Astrocyte of the hippocampus (primary cell): Measurements from ENCODE around the gene APOB.

Source experiments
- DNase-seq: peaks from one replicate; pipeline ENCODE4 v3.0.0; 2011; ENCODE audit warnings: low read depth, low spot score

APOB gene

DNA sequence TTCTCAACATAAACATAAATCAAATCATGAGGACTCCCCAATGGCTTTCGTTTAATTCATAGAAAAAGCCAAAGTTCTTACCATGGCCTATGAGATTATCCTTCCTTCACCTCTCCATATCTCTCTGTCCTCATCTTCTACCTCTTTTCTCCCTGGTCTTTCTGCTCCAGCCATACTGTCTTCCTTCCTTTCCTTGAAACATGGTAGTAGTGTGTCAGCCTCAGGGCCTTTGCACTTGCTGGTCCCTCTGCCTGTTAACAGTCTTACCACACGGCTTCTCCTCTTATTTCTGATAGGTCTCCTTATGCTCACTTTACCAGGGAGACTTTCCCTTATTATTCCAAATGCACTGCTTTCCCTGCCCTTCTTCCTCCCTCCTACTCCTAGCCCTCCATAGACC is 25.6 kb downstream of the APOB start:
- DNase-seq: no peak

DNA sequence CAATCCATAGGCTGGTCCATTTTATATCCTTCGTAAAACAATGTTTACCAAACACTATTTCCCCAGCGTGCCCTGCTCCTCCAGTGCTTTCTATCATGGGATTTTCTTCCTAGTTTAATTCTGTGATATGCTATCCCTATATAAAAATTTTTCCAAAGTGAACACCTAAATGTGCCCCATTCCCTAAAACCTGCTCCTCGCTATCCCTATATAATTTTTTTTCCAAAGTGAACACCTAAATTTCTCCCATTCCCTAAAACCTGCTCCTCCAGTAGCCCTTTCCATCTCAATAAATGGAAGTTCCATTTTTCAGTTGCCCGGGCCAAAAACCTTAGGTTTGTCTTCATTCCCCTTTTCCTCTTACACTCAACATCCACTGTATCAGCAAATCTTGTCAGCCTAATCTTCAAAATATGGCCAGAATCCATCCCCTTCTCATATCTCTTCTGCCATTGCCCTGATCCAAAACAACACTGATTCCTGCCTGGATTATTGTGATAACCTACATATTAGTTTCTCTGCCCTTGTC is 26.1 kb downstream of the APOB start:
- DNase-seq: no peak

- DNase-seq: no peak
Observed at GRCh38 chr2:21015281-21015645, 28.6 kb downstream of the APOB start.

- no peak for DNase-seq
Observed at GRCh38 chr2:21014364-21015280, 29.3 kb downstream of the APOB start.

DNA sequence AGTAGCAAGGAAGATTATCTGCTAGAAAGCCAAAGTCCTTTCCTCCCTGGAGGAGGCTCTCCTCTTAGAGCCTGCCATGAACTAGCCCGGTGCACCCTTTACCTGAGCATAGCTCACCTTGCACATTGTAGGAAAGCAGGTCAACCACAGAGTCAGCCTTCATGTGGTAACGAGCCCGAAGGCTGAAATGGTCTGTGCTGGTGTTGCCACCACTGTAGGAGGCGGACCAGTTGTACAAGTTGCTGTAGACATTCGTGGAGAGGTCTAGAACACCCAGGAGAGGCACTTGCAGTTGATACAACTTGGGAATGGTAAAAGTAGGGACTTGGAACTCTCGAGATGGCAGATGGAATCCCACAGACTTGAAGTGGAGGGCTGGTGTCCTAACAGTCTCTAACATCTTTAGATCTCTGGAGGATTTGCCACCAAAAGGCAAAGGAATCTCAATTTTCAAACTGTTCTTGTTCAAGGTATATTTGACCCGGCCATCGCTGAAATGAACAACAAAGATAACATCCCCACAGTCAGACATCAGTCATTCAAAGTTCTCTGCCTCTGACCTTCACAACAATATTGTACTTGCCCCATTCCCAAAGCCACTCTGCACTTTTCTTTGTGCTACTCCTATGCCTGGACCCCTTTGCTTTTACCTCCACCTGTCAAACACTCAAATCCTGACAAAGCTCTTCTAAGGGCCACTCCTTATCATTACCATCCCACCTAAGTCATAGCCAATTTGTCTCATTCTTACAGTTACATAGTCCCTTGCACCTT is 30.6 kb downstream of the APOB start:
- DNase-seq: no peak

DNA sequence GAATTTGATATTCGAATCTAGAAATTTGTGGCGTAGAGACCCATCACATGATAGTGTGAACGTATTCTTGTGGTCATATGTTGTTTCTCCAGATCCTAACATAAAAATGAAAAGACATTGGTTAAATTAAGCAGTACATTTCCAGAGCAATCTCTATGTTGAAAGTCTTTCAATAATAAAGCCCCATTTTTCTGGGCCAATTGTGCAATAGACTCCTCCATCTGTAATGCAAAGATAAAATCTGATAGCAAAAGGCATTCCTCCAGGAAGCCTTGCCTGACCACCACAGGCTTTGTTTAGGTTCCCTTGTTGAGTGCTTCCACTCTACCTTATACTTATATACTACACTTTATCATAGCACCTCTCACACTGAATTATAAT is 31.3 kb downstream of the APOB start:
- DNase-seq: no peak

DNA sequence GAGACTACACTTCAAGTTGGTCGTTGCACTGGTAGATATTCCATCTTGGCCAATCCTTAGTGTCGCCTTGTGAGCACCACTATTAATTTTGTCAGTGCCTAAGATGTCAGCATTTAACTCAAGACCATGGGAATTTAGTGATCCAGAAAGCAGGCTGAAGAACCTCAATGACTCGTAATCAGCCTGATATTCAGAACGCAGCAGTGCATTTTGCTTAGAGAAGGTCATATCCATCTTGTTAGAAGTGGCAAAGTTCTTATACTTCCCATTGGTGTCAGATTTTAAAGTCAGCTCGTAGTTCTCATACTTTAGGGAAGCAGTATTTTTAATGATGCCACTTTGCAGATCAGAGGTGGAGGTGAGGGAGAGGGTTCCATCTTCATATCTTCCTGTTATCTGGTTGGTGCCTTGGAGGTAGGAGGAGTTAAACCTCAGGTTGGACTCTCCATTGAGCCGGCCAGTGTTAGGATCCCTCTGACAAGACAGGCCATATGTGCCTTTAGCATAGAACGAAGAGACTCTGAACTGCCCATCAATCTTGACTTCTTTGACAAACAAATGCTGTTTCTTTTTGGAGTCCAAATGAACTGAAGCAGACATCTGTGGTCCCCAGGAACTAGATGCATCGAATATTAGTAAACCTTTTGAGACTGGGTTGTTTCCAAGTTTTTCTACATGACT is 31.9 kb downstream of the APOB start:
- no peak for DNase-seq

- DNase-seq: no peak
Observed at GRCh38 chr2:21011453-21011852, 32.4 kb downstream of the APOB start.

- no peak for DNase-seq
Observed at GRCh38 chr2:21010813-21011439, 32.9 kb downstream of the APOB start.

- DNase-seq: no peak
Observed at GRCh38 chr2:21009662-21010225, 34.1 kb downstream of the APOB start.

DNA sequence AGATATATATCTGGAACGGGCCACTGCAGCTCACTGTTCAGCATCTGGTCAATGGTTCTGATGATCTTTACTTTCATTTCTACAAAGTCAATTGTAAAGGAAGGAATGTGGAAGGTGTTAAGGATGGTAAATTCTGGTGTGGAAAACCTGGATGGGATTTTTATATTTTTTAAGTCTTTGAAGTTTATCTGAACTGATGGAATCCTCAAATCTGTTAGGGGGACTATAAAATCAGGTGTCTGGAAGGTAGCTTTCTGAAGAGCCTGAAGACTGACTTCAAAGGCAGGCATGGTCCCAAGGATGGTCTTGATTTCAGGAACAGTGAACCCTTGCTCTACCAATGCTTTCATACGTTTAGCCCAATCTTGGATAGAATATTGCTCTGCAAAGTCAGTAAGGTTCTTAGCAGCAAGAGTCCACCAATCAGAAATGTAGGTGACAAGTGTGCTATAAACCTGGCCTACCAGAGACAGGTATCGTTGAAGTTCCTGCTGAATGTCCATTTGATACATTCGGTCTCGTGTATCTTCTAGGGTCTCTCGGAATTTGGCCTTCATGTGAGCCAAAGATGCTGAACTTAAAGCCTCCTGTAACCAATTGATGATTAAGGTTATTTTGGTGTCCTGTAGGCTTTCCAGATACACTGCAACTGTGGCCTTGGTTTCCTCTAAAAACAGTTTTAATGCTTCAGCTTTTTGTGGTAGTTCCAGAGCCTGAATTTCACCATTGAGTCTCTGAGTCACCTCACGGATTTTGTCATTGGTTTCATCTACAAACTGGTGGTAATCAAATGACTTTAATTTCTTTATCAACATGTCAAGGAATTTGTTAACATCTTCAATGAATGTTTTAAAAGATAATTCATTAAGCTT is 34.8 kb downstream of the APOB start:
- no peak for DNase-seq

DNA sequence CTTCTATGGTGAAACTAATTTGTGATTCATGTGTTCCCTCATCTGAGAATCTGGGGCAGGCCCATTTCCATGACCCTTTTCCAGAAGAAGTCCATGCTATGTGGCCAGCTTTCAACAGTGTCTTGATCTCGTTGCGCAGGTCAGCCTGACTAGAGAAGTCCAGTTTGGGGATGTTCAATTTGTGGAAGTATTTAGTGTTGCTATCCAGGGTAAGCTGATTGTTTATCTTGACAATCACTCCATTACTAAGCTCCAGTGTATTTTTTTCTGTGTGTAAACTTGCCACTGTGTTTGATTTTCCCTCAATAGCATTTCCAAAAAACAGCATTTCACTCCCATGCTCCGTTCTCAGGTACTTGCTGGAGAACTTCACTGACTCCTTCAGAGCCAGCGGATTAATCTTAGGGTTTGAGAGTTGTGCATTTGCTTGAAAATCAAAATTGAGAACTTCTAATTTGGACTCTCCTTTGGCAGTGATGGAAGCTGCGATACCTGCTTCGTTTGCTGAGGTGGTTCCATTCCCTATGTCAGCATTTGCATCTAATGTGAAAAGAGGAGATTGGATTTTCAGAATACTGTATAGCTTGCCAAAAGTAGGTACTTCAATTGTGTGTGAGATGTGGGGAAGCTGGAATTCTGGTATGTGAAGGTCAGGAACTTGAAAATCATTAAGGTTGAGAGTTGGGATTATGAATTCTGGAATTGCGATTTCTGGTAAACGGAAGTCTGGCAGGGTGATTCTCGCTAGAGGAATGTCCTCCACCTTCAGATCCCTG is 35.7 kb downstream of the APOB start:
- no peak for DNase-seq

GRCh38 chr2:21007129-21008013 is 36.5 kb downstream of the APOB start:
- DNase-seq: no peak

- DNase-seq: no peak
Observed at GRCh38 chr2:21006423-21007128, 37.3 kb downstream of the APOB start.

GRCh38 chr2:21005700-21006422 is 38.0 kb downstream of the APOB start:
- no peak for DNase-seq

DNA sequence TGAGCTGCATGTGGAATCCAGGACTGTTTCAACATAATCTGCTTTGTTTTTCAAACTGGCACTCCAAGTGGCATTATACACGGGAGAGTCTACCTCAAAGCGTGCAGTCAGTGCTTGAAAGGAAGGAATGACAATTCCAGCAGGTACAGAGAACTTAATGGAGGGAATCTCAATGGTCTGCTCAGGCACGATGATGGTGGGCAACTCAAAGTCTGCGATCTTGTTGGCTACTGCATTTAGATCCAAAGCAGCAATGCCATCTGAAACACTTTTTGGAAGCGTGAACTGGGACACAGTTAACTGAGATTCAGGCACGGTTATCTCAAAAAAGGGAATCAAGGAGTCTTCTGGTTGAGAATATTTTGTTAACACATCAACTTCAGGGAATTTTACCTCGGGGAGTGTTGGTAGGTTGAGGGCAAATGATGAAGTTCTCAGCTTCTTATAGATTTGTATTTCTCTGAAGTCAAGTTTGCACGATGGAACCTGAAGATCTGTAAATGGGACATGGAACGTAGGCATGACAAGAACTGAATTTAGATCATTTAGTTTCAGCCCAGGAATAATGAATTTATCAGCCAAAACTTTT is 38.7 kb downstream of the APOB start:
- no peak for DNase-seq

GRCh38 chr2:21004181-21004572 is 39.7 kb downstream of the APOB start:
- no peak for DNase-seq
